Spleen (tissue), 11 donors: ENCODE measurements around the gene MEX3D. TPM values are rescaled to one million over a fixed set of nuclear protein-coding genes. Genes with fewer than 3 reads are reported as not detected.

Experiments used
- DNase-seq: peaks from one replicate; pipeline ENCODE4 v3.0.0-alpha.2; 2020
- H3K27ac ChIP-seq, 8 donors: fragments of 200-600 bp; sonication (generic) in 7 of 8; 1 replicate in 4 of 8; 2 replicates in 4 of 8; pipeline versions ENCODE4 v1.5.0 to v1.8.0; 2016 to 2021; ENCODE audit warnings: inconsistent platforms in 4 of 8, mild to moderate bottlenecking in 4 of 8, moderate library complexity in 1 of 8
- H3K27me3 ChIP-seq, 7 donors: fragments of 200-600 bp; sonication (generic) in 6 of 7; replicated peaks in 1 of 7; 1 replicate in 4 of 7; 2 replicates in 3 of 7; pipeline versions ENCODE4 v1.5.0 to v1.8.0; 2016 to 2021; ENCODE audit warnings: inconsistent platforms in 3 of 7, mild to moderate bottlenecking in 1 of 7
- H3K36me3 ChIP-seq, 6 donors: fragments of 200-600 bp; sonication (generic) in 5 of 6; 1 replicate in 4 of 6; 2 replicates in 2 of 6; pipeline versions ENCODE4 v1.5.0 to v1.8.0; 2016 to 2021; ENCODE audit warnings: inconsistent platforms in 2 of 6
- H3K4me1 ChIP-seq, 6 donors: fragments of 200-600 bp; sonication (generic) in 5 of 6; 1 replicate in 3 of 6; 2 replicates in 3 of 6; pipeline versions ENCODE4 v1.5.0 to v1.8.0; 2016 to 2021; ENCODE audit warnings: inconsistent platforms in 3 of 6
- H3K4me3 ChIP-seq, 8 donors: fragments of 200-600 bp; sonication (generic) in 7 of 8; 1 replicate in 4 of 8; 2 replicates in 4 of 8; pipeline versions ENCODE4 v1.5.0 to v1.8.0; 2016 to 2021; ENCODE audit warnings: inconsistent platforms in 4 of 8, mild to moderate bottlenecking in 4 of 8, moderate library complexity in 2 of 8
- H3K9me3 ChIP-seq, 8 donors: fragments of 200-600 bp; sonication (generic) in 7 of 8; 1 replicate in 4 of 8; 2 replicates in 4 of 8; pipeline versions ENCODE4 v1.5.0 to v1.8.0; 2016 to 2021; ENCODE audit warnings: inconsistent platforms in 4 of 8
- POLR2A ChIP-seq, 3 donors: fragments of 450-650 bp; IDR thresholded peaks; one replicate each; pipeline ENCODE4 v1.5.1; 2017; ENCODE audit warnings: antibody characterized with exemption in 3 of 3, mild to moderate bottlenecking in 1 of 3
- POLR2AphosphoS5 ChIP-seq, 3 donors: sonication (generic); formaldehyde crosslinking; IDR thresholded peaks; one replicate each; pipeline ENCODE4 v1.5.1; 2017; ENCODE audit warnings: antibody characterized with exemption in 3 of 3
- WGBS, 5 donors: extraction: QIAGEN DNeasy Blood & Tissue Kit in 3 of 5; methylation state at CpG; one replicate each; pipeline versions ENCODE4 v1.1.5 to v1.1.7; 2013 to 2018; 5-methylcytosine and 5-hydroxymethylcytosine counted together
- intact Hi-C: fragments of 100-400 bp; cut with DNase I; formaldehyde crosslinking; loops from one replicate; pipeline ENCODE4 v1.15.0; 2023; ENCODE audit warnings: low total_unique reads
- polyA plus RNA-seq, 3 donors: library from polyadenylated mRNA; stranded (reverse); fragments of 200-250 nt; gene quantifications; one replicate each; pipeline ENCODE4 v1.2.1, GENCODE V29; 2013
- small RNA-seq, 4 donors: library from RNA; depleted of rRNA; stranded (forward); fragments of <200 nt; gene quantifications; one replicate each; pipeline ENCODE3, GENCODE V24; 2016
- total RNA-seq, 7 donors: library from RNA; depleted of rRNA in 3 of 7; stranded (reverse); fragments of >200 nt in 3 of 7; fragmentation: NEBNext Ultra II Directional in 4 of 7; extraction: Animal tissue kit (Norgen Biotek cat#: 25700) in 4 of 7; gene quantifications; one replicate each; pipeline versions ENCODE4 v1.1.0 to v1.2.1, GENCODE V29; 2016 to 2021
- TF ChIP-seq, protein P1 (sequence below), 11 experiments: fragments of 200-600 bp in 7 of 11; fragments of 450-650 bp in 4 of 11; sonication (generic) in 4 of 11; IDR thresholded peaks in 8 of 11; conservative IDR thresholded peaks in 3 of 11; 1 replicate in 7 of 11; 2 replicates in 4 of 11; pipeline versions ENCODE4 v1.4.0 to v1.8.0; 2016 to 2021; ENCODE audit warnings: antibody characterized with exemption in 11 of 11, inconsistent platforms in 4 of 11, mild to moderate bottlenecking in 1 of 11
- donor health status: healthy with polysubstance abuse.
- donor health status: DM: no; HTN: no; CAD: no; lungs with moderate emphysema.
- donor health status: DM: no; HTN: no; CAD: no.
- donor health status: Bipolar disorder and iron deficiency.
- donor health status: healthy.
- donor health status: DM: no; HTN: no; CAD: no.
- donor health status: DM: yes; HTN: yes; CAD: no.

The MEX3D gene
- total and polyA plus RNA-seq, 10 donors: 0.87 to 11.7 (median 6.0) TPM

DNA sequence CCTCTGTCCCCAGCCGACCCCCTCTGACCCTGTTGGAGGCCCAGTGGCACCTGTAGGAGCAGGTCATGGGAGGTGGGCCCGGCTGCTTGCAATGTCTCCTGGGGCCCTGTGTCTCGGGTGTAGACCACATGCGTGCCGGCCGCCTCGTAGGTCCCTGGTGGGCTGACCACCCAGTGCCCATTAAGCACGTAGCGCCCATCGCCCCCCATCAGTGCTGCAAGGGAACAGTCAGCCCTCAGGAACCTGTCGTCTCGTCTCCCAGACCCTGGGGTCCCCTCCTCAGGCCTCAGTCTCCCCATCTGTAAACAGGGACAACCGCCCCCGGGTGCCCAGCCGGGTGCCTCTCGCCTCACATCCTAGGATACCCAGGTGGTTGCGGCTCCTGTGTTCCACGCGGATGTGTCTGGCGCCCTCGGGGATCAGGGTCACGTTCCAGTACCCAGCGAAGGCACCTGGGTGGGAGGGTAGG lies 60.9 kb downstream of the MEX3D start:
- WGBS, 5 donors: 70 to 78% (median 73%) methylated on average over 18 to 23 of the region's 23 CpGs
- intact Hi-C loops: no loop called here
- TF ChIP-seq, protein P1, sequence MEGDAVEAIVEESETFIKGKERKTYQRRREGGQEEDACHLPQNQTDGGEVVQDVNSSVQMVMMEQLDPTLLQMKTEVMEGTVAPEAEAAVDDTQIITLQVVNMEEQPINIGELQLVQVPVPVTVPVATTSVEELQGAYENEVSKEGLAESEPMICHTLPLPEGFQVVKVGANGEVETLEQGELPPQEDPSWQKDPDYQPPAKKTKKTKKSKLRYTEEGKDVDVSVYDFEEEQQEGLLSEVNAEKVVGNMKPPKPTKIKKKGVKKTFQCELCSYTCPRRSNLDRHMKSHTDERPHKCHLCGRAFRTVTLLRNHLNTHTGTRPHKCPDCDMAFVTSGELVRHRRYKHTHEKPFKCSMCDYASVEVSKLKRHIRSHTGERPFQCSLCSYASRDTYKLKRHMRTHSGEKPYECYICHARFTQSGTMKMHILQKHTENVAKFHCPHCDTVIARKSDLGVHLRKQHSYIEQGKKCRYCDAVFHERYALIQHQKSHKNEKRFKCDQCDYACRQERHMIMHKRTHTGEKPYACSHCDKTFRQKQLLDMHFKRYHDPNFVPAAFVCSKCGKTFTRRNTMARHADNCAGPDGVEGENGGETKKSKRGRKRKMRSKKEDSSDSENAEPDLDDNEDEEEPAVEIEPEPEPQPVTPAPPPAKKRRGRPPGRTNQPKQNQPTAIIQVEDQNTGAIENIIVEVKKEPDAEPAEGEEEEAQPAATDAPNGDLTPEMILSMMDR (IDR thresholded peaks at IDR 0.05 in 8 of 11, conservative IDR thresholded peaks at IDR 0.05 in 3 of 11): no peak
- no peak for TF ChIP-seq POLR2A (IDR thresholded peaks at IDR 0.05)
- no peak for TF ChIP-seq POLR2AphosphoS5 (IDR thresholded peaks at IDR 0.05)
- Histone ChIP-seq H3K27ac (peak overlapping the region in 4 of 8 donors; percentile 63 to 85 (median 74)), H3K4me3 (peak overlapping the region in 3 of 8 donors; percentile 33 to 69 (median 42)), H3K27me3 (peaks cover 0 to 96% (median 38%) of the 10 kb centered on the region in 7 donors), H3K4me1 (peaks cover 8 to 34% (median 19%) of the 10 kb centered on the region in 6 donors), H3K9me3 (peaks cover 0 to 9% (median 0%) of the 10 kb centered on the region in 8 donors), H3K36me3 (no peaks in the 10 kb centered on the region)
- no peak for DNase-seq

DNA sequence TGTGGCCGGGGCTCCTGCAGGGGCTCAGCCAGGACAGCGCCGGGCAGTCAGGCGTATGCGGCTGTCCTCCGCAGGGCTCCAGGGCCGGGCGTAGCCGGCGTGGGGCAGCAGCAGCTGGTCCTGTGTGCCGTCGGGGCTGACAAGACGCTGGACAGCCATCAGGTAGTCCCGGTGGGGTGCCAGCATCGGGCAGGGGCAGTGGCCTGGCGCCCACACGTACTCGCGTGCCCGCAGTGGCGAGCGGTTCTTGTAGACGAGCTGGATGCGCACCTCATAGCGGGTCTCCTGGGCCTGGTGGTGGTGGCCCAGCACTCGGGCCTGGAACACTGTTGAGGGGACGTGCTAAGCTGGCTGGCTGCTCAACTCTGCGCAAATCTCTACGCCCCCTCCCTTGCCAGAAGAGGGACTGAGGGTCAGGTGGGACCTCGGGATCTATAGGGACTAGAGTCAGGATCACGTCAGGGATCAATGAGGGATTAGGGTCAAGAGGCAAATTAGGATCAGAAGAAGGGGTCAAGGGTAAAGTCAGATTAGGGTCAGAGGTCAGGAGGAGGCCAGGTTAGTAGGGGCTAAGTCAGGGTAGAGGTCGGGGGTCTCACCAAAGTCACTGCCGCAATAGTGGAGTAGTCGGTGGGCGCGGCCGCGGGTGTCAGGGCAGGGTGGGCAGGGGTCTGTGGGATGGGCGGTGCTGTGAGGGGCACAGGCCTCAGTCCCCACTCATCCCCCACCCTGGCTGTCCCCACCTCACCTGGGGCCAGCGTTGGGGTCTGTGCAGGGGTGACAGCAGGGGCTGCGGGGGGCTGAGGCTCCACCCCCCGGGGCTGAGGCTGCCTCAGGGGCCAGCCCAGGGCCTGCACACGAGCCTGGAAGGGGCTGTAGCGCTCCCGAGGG lies 61.9 kb downstream of the MEX3D start:
- no peak overlapping the region for H3K4me3 ChIP-seq
- intact Hi-C loops: no loop called here
- peaks cover 0 to 96% (median 28%) of the 10 kb centered on the region in 7 donors for H3K27me3 ChIP-seq
- H3K4me1 ChIP-seq: peaks cover 8 to 29% (median 19%) of the 10 kb centered on the region in 6 donors
- H3K27ac ChIP-seq: no peak overlapping the region
- no peak for DNase-seq
- TF ChIP-seq POLR2AphosphoS5 (IDR thresholded peaks at IDR 0.05) (no peak), POLR2A (IDR thresholded peaks at IDR 0.05) (no peak)
- TF ChIP-seq, protein P1 (IDR thresholded peaks at IDR 0.05 in 8 of 11, conservative IDR thresholded peaks at IDR 0.05 in 3 of 11): no peak
- H3K9me3 ChIP-seq: peaks cover 0 to 9% (median 0%) of the 10 kb centered on the region in 8 donors
- 87 to 92% (median 89%) methylated on average over 19 to 45 of the region's 45 CpGs for WGBS, 5 donors
- H3K36me3 ChIP-seq: no peaks in the 10 kb centered on the region

DNA sequence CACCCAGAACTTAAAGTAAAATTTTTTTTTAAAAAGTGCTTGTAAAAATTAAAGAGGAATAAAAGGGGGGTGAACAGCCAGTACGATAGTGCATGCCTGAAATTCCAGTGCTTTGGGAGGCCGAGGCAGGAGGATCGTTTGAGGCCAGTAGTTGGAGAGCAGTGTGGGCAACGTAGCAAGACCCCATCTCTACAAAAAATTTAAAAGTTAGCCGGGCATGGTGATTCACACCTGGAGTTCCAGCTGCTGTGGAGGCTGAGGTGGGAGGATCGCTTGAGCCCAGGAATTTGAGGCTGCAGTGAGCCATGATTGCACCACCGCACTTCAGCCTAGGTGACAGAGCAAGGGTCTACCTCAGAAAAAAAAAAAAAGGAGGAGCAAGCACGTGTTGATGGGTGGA lies 63.1 kb downstream of the MEX3D start:
- H3K27me3 ChIP-seq: peaks cover 0 to 91% (median 21%) of the 10 kb centered on the region in 7 donors
- no peak overlapping the region for H3K4me3 ChIP-seq
- no peak for TF ChIP-seq POLR2A (IDR thresholded peaks at IDR 0.05)
- H3K9me3 ChIP-seq: peaks cover 0 to 9% (median 0%) of the 10 kb centered on the region in 8 donors
- H3K36me3 ChIP-seq: no peaks in the 10 kb centered on the region
- intact Hi-C loops: no loop called here
- H3K4me1 ChIP-seq: peaks cover 8 to 29% (median 19%) of the 10 kb centered on the region in 6 donors
- no peak for DNase-seq
- 66 to 75% (median 72%) methylated on average over 8 of the region's 8 CpGs for WGBS, 5 donors
- H3K27ac ChIP-seq: no peak overlapping the region

Small RNA genes within 50 kb of the gene (small RNA-seq; reads per million reads assigned to genes)
- gene AC005943.2 (0 reads per million in 4 donors), gene RN7SL477P (0 reads per million in 4 donors), gene RNU6-1223P (0 reads per million in 4 donors)

Other genes with a start within 250 kb of the MEX3D start
- 100 to 1,000 TPM in 1 of 7 donors, 10 to 100 TPM in 6; 64.0 to 133 (median 85.2) TPM for gene NDUFS7, start 184.4 kb downstream of the MEX3D start, total RNA-seq
- gene NDUFS7, start 184.4 kb downstream of the MEX3D start, polyA plus RNA-seq: 100 to 1,000 TPM in 1 of 3 donors, 10 to 100 TPM in 2; 75.5 to 106 (median 78.0) TPM
- 10 to 100 TPM in 4 of 7 donors, 1 to 10 TPM in 3; 7.1 to 14.5 (median 11.2) TPM for gene GAMT, start 166.8 kb downstream of the MEX3D start, total RNA-seq
- gene GAMT, start 166.8 kb downstream of the MEX3D start, polyA plus RNA-seq: 10 to 100 TPM; 15.2 to 20.4 (median 18.2) TPM
- gene DAZAP1, start 160.7 kb downstream of the MEX3D start, total RNA-seq: 100 to 1,000 TPM in 3 of 7 donors, 10 to 100 TPM in 4; 43.8 to 137 (median 94.6) TPM
- 100 to 1,000 TPM in 2 of 3 donors, 10 to 100 TPM in 1; 80.0 to 133 (median 106) TPM for gene DAZAP1, start 160.7 kb downstream of the MEX3D start, polyA plus RNA-seq
- 1,000 to 10,000 TPM in 6 of 7 donors, 100 to 1,000 TPM in 1; 932 to 4,344 (median 1,309) TPM for gene RPS15, start 129.9 kb downstream of the MEX3D start, total RNA-seq
- gene RPS15, start 129.9 kb downstream of the MEX3D start, polyA plus RNA-seq: 1,000 to 10,000 TPM; 4,275 to 5,849 (median 5,793) TPM
- gene APC2, start 118.2 kb downstream of the MEX3D start, total RNA-seq: under 1 TPM; 0.07 to 0.56 (median 0.20) TPM
- gene APC2, start 118.2 kb downstream of the MEX3D start, polyA plus RNA-seq: under 1 TPM; 0.02 to 0.29 (median 0.02) TPM
- gene C19orf25, start 89.1 kb downstream of the MEX3D start, total RNA-seq: 10 to 100 TPM; 31.3 to 52.8 (median 40.3) TPM
- 10 to 100 TPM; 24.7 to 56.6 (median 38.8) TPM for gene C19orf25, start 89.1 kb downstream of the MEX3D start, polyA plus RNA-seq
- gene PCSK4, start 78.0 kb downstream of the MEX3D start, total RNA-seq: 1 to 10 TPM; 1.1 to 4.2 (median 1.8) TPM
- 1 to 10 TPM; 1.9 to 2.4 (median 2.0) TPM for gene PCSK4, start 78.0 kb downstream of the MEX3D start, polyA plus RNA-seq
- gene REEP6, start 77.1 kb downstream of the MEX3D start, total RNA-seq: 1 to 10 TPM in 5 of 7 donors, under 1 TPM in 1, not detected in 1; 0.65 to 2.6 (median 1.6) TPM
- 1 to 10 TPM; 1.2 to 1.6 (median 1.5) TPM for gene REEP6, start 77.1 kb downstream of the MEX3D start, polyA plus RNA-seq
- gene ADAMTSL5, start 55.3 kb downstream of the MEX3D start, total RNA-seq: 1 to 10 TPM in 4 of 7 donors, under 1 TPM in 3; 0.26 to 2.0 (median 1.3) TPM
- gene ADAMTSL5, start 55.3 kb downstream of the MEX3D start, polyA plus RNA-seq: under 1 TPM; 0.13 to 0.42 (median 0.27) TPM
- gene PLK5, start 44.2 kb downstream of the MEX3D start, total RNA-seq: not detected
- under 1 TPM; 0.04 to 0.06 (median 0.06) TPM for gene PLK5, start 44.2 kb downstream of the MEX3D start, polyA plus RNA-seq
- 10 to 100 TPM; 57.4 to 80.9 (median 74.3) TPM for gene MBD3, start 24.5 kb upstream of the MEX3D start, total RNA-seq
- 100 to 1,000 TPM in 1 of 3 donors, 10 to 100 TPM in 2; 62.2 to 177 (median 89.3) TPM for gene MBD3, start 24.5 kb upstream of the MEX3D start, polyA plus RNA-seq
- gene UQCR11, start 37.1 kb upstream of the MEX3D start, total RNA-seq: 100 to 1,000 TPM in 4 of 7 donors, 10 to 100 TPM in 3; 40.9 to 165 (median 129) TPM
- 100 to 1,000 TPM in 2 of 3 donors, 10 to 100 TPM in 1; 93.4 to 153 (median 145) TPM for gene UQCR11, start 37.1 kb upstream of the MEX3D start, polyA plus RNA-seq
- 100 to 1,000 TPM in 5 of 7 donors, 10 to 100 TPM in 2; 79.2 to 135 (median 107) TPM for gene TCF3, start 84.3 kb upstream of the MEX3D start, total RNA-seq
- 10 to 100 TPM; 81.0 to 96.5 (median 88.9) TPM for gene TCF3, start 84.3 kb upstream of the MEX3D start, polyA plus RNA-seq
- not detected for gene ONECUT3, start 185.2 kb upstream of the MEX3D start, total RNA-seq
- not detected for gene ONECUT3, start 185.2 kb upstream of the MEX3D start, polyA plus RNA-seq
- 10 to 100 TPM in 1 of 7 donors, 1 to 10 TPM in 6; 5.4 to 10.1 (median 7.3) TPM for gene ATP8B3, start 244.0 kb upstream of the MEX3D start, total RNA-seq
- gene ATP8B3, start 244.0 kb upstream of the MEX3D start, polyA plus RNA-seq: 1 to 10 TPM; 1.9 to 3.9 (median 2.3) TPM